HG03139 (cell line): ENCODE measurements around the gene TAS2R13.

Source experiments
- ATAC-seq: cut with Tn5 transposase; IDR thresholded peaks from one replicate; pipeline ENCODE4 v1.9.1; 2021; ENCODE audit not compliant: unreplicated experiment

Gene TAS2R13, protein sequence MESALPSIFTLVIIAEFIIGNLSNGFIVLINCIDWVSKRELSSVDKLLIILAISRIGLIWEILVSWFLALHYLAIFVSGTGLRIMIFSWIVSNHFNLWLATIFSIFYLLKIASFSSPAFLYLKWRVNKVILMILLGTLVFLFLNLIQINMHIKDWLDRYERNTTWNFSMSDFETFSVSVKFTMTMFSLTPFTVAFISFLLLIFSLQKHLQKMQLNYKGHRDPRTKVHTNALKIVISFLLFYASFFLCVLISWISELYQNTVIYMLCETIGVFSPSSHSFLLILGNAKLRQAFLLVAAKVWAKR

DNA sequence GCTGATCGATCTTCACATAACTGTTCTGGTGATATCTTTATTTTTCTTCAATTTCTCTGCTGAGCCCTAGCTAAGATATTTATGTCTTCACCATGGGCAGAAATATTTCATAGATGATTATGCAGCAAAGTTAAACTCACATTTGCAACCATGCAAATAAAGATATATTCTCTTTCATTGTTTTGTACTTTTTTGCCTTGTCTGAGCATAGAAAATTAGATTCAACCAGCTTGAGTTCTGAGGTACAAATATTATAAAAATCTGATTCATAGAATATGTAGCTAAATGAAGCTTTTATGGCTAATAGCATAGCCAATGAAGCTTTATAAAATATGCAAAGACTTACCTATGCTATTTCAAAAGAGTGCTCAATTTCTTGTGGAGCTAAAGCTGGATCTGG, at the start of gene TAS2R13:
TSS of gene TAS2R13 (minus strand) at position 101 of the 400 bp plus-strand sequence. CDS start 264 bp downstream, outside the sequence.
- ATAC-seq: no peak

DNA sequence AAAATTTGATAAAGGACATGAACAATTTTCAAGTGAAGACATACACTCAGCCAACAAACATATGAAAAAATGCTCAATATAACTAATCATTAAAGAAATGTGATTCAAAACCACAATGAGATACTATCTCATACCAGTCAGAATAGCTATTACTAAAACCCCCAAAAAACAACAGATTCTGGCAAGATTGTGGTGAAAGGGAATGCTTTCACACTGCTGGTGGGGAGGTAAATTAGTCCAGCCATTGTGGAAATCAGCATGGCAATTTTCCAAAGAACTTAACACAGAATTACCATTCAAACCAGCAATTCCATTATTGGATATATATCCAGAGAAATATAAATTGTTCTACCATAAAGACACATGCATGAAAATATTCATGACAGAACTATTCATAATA, 48.4 kb upstream of the TAS2R13 start:
- no peak for ATAC-seq

DNA sequence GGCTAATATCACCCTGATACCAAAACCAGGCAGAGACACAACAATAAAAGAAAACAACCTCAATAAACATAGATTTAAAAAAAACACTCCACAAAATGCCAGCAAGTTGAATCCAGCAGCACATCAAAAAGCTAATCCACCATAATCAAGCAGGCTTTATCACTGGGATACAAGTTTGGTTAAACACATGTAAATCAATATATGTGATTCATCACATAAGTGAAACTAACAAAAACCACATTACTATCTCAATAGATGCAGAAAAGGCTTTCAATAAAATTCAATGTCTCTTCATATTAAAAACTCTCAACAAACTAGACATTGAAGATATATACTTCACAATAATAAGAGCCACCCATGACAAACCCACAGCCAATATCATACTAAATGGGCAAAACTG, 46.7 kb upstream of the TAS2R13 start:
- no peak for ATAC-seq

DNA sequence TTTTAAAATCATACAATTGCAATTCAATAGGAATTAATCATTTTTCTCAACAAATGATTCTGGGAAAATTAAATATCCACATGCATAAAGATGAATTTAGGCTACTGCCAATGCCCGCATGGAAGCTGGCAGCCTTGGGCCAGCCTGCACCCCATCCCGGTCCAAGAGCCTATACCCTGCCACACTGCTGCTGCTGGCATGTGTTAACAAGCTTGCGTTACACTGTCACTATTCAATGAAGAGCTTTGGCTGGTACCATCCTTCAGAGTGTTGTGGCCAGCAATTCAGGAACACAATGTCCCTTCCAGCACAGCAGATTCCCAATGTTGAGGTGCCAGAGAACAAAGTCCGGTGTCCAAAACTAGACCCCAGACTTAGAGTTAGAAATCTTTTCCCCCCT, 43.3 kb upstream of the TAS2R13 start:
- ATAC-seq: no peak

DNA sequence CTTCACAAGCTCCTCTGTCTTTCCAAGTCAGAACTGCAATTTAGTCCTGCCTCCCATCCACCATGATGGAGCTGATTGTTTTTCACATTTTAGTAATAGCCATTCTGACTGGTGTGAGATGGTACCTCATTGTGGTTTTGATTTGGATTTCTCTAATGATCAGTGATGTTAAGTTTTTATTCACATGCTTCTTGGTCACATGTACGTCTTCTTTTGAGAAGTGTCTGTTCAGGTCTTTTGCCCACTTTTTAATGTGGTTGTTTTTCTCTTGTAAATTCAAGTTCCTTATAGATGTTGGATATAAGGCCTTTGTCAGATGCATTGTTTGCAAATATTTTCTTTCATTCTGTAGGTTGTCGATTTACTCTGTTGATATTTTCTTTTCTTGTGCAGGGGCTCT, 33.8 kb upstream of the TAS2R13 start:
- no peak for ATAC-seq

DNA sequence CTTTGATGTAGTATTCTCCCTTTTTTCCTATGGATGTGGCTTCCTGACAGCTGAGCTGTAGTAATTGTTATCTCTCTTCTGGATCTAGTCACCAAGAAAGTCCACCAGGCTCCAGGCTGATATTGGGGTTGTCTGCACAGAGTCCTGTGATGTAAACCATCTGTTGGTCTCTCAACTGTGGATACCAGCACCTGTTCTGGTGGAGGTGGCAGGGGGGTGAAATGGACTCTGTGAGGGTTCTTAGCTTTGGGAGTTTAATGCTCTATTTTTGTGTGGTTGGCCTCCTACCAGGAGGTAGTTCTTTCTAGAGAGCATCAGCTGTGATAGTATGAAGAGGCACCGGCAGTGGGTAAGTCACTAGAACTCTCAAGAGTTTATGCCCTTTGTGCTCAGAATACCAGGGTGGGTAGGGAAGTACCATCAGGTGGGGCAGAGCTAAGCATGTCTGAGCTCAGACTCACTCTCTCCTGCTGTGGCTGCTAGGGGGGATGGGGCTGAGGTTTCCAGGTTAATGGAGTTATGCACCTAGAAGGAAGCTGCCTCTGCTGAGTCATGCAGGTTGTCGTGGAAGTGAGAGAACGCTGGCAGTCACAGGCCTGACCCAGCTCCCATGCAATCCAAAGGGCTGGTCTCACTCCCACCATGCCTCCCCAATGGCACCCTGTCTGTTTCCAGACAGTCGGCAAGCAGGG, 32.7 kb upstream of the TAS2R13 start:
- no peak for ATAC-seq

DNA sequence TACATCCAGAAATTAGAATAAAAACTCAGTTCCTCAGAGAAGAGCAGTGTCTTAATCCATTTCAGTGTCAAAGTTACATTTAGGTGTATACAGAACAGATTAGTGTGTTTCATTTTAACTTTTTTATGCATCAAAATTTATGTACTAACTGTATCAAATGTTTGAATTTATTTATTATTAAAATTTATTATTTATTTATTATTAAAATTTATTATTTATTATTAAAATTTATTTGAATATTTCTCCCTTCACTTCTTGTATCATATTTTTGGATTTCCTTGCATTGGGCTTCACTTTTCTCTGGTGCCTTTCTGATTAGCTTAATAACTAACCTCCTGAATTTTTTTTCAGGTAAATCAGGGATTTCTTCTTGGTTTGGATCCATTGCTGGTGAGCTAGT, 32.0 kb upstream of the TAS2R13 start:
- ATAC-seq: no peak

DNA sequence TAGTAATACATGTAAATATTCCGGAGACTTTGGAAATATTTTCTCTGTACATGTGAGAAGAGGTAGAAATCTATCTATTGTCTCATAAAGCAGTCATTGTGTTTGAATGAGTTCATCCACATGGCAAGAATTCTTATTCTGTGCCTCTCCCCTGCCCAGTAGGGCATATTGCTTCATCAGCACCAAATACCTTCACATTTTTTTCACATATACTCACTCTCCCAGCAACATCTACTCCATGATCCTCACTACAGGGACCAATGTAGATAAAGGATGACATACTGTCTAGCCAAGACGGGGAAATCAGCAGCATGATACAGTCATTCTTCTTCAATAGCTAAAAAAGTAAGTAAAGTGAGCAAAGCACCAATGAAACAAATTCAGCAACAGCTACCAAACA, 31.0 kb upstream of the TAS2R13 start:
- no peak for ATAC-seq

DNA sequence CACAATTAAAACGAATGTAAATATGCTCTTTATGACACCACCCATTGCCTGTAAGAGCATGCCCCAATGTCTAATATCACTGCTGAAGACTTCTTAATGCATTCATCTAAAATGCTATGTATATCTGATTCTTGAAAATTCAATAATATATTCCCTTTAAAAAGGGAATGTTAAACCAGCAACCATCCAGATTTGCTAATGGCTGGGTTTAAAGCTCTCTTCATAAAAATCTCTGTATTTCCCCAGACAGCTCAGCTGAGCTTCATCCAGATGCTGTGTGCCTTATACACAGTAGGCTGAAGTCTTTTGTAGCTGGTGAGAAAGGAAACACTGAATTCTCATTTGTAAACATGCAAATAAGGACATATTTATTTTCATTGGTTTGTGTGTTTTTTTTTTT, 29.8 kb upstream of the TAS2R13 start, which contains the start of gene TAS2R14:
TSS of gene TAS2R14 (minus strand) at position 101 of the 400 bp plus-strand sequence. CDS start at position 45, 56 bp downstream.
- ATAC-seq: no peak

DNA sequence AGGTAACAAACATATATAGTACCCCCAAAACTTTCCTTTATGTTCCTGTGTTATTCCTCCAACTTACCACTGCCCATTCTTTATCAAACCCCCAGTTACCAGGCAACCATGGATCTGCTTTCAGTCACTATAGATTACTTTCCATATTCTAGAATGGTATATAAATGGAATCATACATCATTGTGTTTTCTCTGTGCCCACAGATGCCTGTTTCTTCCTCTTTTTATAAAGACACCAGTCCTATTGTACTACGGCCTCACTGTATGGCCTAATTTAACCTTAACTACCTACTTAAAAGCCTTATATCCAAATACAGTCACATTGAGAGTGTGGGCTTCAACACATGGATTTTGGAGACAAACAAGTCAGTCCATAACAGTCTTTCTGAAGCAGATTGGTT, 27.1 kb upstream of the TAS2R13 start:
- ATAC-seq: no peak

DNA sequence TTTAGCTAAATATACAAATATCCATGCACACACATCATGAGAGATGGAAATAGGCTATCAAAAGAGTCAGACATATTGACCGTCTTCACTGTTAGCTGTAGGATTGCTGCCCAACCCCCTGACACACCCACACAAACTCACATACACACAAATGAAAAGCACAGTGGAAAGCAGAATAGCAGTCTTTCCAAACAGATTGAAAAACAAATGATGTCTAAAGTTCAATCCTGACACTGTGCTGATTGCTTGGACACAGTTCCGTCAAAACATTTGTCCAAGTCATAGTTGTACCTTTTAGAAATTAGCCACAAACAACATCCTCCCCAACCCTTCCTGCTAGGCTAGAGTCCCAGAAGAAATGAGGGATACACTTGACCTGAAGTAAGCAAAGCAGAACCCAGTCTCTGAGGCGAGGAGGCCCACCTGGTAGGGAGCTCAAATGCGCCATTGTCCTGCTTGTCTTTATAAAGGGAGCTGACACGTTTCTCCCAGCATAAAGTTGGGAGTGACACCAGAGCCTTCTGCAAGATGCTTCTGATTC, 19.5 kb upstream of the TAS2R13 start, which contains the start of gene PRH2:
TSS of gene PRH2 (plus strand) at position 491 of the 541 bp plus-strand sequence. CDS start at position 529, 38 bp downstream.
- ATAC-seq: no peak

DNA sequence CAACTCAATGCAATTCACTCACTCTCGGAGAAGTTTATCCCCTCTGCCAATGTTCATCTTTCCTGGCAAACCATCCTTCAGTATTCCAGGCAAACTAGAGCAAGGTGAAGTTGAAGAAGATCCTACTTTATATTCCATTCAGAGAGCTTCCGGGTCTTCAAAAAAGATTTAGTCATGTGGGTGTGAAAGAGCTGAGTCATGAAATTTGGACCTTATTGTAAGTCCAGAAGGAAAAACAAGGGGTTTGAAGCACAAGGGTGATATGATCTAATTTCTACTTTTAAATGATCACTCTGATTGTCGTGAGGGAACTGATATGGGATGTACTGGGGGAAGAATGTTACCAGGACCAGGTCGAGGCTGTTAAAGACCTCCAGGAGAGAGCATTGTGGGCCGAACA, 16.9 kb upstream of the TAS2R13 start:
- no peak for ATAC-seq

DNA sequence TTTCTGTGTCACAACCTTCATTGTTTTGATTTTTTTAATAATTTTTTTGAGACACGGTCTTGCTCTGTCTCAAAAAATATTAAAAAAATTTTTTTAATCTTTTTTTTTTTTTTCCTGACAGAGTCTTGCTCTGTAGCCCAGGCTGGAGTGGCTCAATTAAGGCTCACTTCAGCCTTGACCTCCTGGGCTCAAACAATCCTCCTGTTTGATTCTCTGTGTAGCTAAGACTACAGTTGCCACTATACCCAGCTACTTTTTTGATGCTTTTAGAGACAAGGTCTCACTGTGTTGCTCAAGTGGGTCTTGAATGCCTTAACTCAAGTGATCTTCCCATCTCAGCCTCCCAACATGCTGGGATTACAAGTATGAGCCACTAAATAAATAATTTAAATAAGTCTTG, 10.4 kb upstream of the TAS2R13 start:
- no peak for ATAC-seq

DNA sequence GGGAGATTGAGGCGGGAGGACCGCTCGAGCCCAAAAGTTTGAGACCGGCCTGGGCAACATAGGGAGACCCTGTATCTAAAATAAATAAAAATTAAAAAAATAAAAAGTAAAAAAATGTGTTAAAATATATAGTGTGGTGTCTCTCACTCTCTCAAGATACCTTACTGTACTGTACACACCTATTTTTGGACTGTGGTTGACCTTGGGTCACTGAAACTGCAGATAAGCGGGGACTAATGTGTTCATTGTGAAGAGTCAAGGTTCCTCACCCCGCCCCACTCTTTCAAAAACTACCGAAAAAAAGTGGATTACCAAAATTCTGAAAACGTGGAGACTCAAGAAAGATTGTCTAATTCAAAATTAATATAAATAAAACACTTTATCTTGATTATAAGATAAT, 1.0 kb upstream of the TAS2R13 start:
- ATAC-seq: no peak

DNA sequence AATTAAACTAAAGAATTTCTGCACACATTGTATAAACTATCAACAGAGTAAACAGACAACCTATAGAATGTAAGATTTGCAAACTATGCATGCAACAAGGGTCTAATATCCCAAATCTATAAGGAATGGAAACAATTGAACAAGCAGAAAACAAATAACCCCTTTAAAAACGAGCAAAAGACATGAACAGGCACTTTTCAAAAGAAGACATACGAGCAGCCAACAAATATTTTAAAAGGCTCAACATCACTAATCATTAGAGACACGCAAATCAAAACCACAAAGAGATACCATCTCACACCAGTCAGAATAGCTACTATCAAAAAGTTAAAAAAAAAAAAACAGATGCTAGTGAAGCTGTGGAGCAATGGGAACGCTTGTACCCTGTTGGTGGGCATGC, 4.7 kb downstream of the TAS2R13 start:
- no peak for ATAC-seq

DNA sequence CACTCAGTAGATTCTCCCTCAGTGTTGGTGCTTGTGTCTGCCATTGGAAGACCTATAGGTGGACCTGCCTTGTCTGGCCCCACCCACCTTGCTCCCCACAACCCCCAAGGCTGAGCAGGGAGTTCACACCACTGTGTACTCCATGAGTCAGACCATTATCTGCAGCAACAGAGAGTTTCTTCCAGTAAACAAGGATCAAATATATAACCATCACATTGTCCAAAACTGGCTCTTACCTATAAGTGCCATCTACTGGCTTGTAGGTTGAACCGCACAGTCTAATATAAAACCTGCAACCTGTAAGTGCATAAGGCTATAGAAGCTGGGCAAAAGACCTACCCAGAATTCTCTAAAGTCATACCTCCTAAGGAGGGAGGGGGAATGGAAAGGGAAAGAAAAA, 7.9 kb downstream of the TAS2R13 start:
- ATAC-seq: no peak

DNA sequence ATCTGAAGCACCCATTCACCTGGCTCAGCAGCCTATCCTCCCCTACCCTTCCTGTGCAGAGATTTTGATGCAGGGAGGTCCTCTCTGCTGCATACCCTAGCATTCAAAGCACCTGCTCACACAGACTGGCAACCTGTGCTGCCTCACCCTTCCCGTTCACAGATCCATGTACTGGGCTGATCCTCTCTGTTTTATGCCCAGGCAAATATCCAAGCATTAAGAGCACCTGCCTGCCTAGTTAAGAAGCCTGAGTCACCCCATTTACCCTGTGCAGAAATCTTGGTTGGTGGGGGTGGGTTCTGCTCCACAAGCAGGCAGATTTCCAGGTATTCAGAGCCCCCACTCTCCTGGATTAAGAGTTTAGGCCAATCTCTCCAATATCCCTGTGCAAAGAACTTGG, 8.4 kb downstream of the TAS2R13 start:
- no peak for ATAC-seq

DNA sequence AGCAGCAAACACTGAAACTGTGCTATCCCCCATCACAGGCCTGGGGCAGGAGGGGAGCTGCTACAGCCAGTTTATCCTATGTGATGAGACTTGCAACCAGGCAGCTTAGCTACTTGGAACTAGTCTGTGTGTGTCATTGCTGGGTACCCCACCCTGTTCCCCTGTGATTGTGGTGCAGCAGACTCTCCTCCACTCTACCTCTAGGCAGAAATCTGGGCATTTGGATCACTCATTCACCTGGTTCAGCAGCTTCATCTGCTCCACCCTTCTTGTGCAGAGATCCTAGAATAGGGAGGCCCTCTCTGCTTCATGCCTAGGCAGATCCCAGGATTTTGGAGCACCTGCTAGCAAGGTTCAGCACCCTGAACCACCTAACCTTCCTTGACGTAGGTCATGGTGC, 8.8 kb downstream of the TAS2R13 start:
- ATAC-seq: no peak

DNA sequence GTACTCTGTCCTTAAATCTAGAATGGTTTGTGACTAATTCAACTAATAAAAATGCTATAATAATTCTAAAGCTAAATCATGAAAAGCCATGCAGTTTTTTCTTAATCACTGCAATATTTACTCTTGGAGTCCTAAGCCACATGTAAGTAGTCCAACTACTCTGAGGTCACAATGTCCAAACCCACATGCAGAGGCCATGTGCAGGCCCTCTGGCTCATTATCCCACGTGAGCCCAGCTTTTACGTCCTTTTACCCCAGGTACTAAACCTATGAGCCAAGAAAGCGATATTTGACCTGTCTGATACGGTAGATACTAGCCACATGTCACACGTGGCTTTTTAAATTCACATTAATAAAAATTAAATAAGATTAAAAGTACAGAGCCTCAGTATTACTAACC, 12.5 kb downstream of the TAS2R13 start:
- ATAC-seq: no peak

DNA sequence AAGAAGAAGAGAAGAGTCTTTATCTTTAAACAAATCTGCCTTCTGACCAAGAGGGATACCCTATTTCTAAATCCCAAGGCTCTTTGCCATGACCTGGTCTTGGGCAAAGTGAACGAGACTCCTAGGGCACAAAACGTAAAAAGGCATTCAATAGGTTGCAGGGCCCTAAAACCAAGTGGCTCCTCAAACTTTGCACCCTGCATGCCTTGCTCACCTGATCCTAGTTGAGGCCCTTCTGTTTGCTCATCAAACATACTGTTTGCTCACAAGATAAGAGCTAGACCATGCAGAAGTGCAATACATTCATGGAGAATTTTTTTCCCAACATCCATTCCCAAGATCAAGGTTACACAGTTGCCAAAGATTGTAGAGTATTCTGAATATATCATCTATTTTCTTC, 17.4 kb downstream of the TAS2R13 start:
- no peak for ATAC-seq

DNA sequence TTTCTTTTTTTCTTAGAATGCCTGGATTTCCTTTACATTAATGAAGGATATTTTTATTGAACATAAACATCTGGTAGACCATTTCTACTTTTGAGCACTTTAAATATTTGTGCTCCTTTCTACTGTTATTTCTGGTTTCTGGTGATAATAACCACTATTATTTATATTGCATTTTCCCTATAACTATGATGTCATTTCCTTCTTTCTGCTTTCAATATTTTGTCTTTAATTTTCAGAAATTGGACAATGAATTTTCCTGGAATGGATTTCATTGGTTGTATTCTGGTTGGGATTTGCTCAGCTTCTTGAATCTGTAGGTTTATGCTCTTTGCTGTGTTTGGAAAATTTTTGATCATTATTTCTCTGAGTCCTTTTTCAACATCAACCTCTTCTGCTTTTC, 20.1 kb downstream of the TAS2R13 start:
- no peak for ATAC-seq

DNA sequence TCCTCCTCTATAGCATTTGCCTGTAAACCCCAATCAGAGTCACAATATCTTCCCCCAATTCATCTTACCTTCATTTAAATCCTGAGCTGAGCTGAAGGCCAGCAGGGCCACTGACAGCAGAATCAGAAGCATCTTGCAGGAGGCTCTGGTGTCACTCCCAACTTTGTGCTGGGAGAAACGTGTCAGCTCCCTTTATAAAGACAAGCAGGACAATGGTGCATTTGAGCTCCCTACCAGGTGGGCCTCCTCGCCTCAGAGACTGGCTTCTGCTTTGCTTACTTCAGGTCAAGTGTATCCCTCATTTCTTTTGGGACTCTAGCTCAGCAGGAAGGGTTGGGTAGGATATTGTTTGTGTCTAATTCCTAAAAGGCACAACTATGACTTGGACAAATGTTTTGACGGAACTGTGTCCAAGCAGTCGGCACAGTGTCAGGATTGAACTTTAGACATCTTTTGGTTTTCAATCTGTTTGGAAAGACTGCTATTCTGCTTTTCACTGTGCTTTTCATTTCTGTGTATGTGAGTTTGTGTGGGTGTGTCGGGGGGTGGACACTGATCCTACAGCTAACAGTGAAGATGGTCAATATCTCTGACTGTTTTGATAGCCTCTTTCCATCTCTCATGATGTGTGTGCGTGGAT, 25.2 kb downstream of the TAS2R13 start, which contains the start of gene PRH1:
TSS of gene PRH1 (minus strand) at position 170 of the 640 bp plus-strand sequence. CDS start at position 132, 38 bp downstream.
- ATAC-seq: no peak
